ENCODE results near the gene LUZP2. TPM values are rescaled to one million over a fixed set of nuclear protein-coding genes. Genes with fewer than 3 reads are reported as not detected.

The LUZP2 gene
- total and polyA plus RNA-seq, 2 of the 8 experiments (the other 6 are each of a cell fraction or from before 2014, with no cell fraction given): 0.79 to 1.5 TPM

DNA sequence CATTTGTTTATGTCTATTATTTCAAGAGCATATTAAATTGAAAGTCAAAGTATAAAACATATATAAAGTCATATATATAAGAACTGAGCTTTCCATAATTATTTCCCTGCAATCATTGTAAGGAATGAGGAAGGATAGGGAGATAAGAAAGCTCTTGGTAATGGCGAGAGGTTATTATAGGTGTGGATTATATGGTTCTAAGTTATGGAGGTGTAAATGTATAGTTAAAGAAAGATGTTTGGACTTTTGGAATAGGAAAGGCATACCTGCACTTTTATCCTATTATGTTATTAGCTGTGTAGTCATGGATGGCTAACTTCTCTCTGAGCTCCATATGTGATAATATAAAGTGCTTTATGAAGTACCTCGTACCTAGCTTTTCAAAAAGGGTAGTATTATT is 127.6 kb downstream of the LUZP2 start:
- Histone ChIP-seq H3K27me3 (replicated peaks in 1 of 4; ENCODE audit: control insufficient read depth in 3 of 4, extremely low read depth in 1 of 4, insufficient read depth in 3 of 4, low read length in 3 of 4) (peaks cover 0 to 1% (median 0%) of the 10 kb centered on the region in 4 experiments; a peak in 1 of 7 replicates), H2BK12ac (ENCODE audit: low read depth, low read length) (no peak overlapping the region), H3K23me2 (ENCODE audit: low read depth, low read length) (no peaks in the 10 kb centered on the region), H3K56ac (replicated peaks; ENCODE audit: insufficient read length, low read depth, low read length) (no peak overlapping the region), H3K14ac (ENCODE audit: insufficient read length) (no peak overlapping the region), H3K4me3 (ENCODE audit: extremely low read depth in 1 of 4, insufficient read depth in 2 of 4, low read depth in 3 of 4, low read length in 4 of 4) (no peak overlapping the region), H2AFZ (ENCODE audit: low read length) (no peak overlapping the region), H3K36me3 (ENCODE audit: control insufficient read depth in 2 of 4, insufficient read depth in 4 of 4, low read length in 3 of 4) (no peaks in the 10 kb centered on the region), H2BK120ac (replicated peaks; ENCODE audit: low read depth, low read length) (no peak overlapping the region), H3K27ac (ENCODE audit: low read depth, low read length) (no peak overlapping the region), H3K4me2 (ENCODE audit: insufficient read depth in 1 of 2, low read depth in 2 of 2, low read length in 2 of 2) (no peak overlapping the region), H3K23ac (ENCODE audit: insufficient read length) (no peak overlapping the region), H2BK5ac (ENCODE audit: low read depth, low read length) (no peak overlapping the region), H2BK20ac (ENCODE audit: low read length) (no peak overlapping the region), H3K79me1 (ENCODE audit: low read depth, low read length) (no peaks in the 10 kb centered on the region), H3K18ac (ENCODE audit: extremely low read depth, low read length) (no peak overlapping the region), H4K5ac (ENCODE audit: insufficient read length, low read depth, low read length) (no peak overlapping the region), H4K20me1 (replicated peaks in 1 of 2; ENCODE audit: control insufficient read depth in 1 of 2, insufficient read depth in 2 of 2, low read length in 2 of 2) (no peaks in the 10 kb centered on the region), H3K4me1 (replicated peaks in 1 of 4; ENCODE audit: control insufficient read depth in 3 of 4, insufficient read depth in 4 of 4, low read length in 3 of 4) (peaks cover 0 to 3% (median 0%) of the 10 kb centered on the region in 4 experiments; a peak in 1 of 7 replicates), H3K9ac (replicated peaks in 1 of 4; ENCODE audit: extremely low read depth in 1 of 4, low read depth in 3 of 4, low read length in 3 of 4) (no peak overlapping the region), H4K8ac (ENCODE audit: extremely low read depth, insufficient read depth, low read length) (no peak overlapping the region), H3K4ac (replicated peaks; ENCODE audit: insufficient read length, low read depth, low read length) (no peak overlapping the region), H2BK15ac (ENCODE audit: low read length) (no peak overlapping the region), H3K9me3 (ENCODE audit: insufficient read depth in 2 of 2, low read depth in 1 of 2, low read length in 1 of 2) (no peaks in the 10 kb centered on the region), H3K79me2 (ENCODE audit: control insufficient read depth in 1 of 2, insufficient read depth in 2 of 2, low read length in 2 of 2) (no peaks in the 10 kb centered on the region), H2AK5ac (ENCODE audit: low read depth, low read length) (no peak overlapping the region), H4K91ac (replicated peaks; ENCODE audit: insufficient read length, low read length) (no peak overlapping the region)
- TF ChIP-seq, protein P1, sequence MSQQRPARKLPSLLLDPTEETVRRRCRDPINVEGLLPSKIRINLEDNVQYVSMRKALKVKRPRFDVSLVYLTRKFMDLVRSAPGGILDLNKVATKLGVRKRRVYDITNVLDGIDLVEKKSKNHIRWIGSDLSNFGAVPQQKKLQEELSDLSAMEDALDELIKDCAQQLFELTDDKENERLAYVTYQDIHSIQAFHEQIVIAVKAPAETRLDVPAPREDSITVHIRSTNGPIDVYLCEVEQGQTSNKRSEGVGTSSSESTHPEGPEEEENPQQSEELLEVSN (IDR thresholded peaks at IDR 0.05): no peak
- TF ChIP-seq EP300 (IDR thresholded peaks at IDR 0.05; ENCODE audit: borderline replicate concordance in 1 of 2, low read depth in 2 of 2, low read length in 2 of 2) (no peak), BCL11A (IDR thresholded peaks at IDR 0.05; ENCODE audit: low read depth in 2 of 2, low read length in 2 of 2) (no peak), CHD2 (IDR thresholded peaks at IDR 0.05; ENCODE audit: low read length) (no peak), CEBPB (IDR thresholded peaks at IDR 0.05; ENCODE audit: low read depth, low read length) (no peak), SRF (IDR thresholded peaks at IDR 0.05; ENCODE audit: low read depth, low read length) (no peak), NANOG (IDR thresholded peaks at IDR 0.05; ENCODE audit: insufficient read depth, low read depth, low read length, poor library complexity, severe bottlenecking) (no peak), GTF2F1 (IDR thresholded peaks at IDR 0.05; ENCODE audit: borderline replicate concordance, low read depth, low read length) (no peak), POU5F1 (IDR thresholded peaks at IDR 0.05; ENCODE audit: low read depth, low read length) (no peak)
- 85 to 100% methylated on average over 1 to 2 of the region's 2 CpGs for WGBS, 2 experiments (ENCODE audit: extremely low coverage in 1 of 2, insufficient coverage in 1 of 2, insufficient read length in 1 of 2, insufficient replicate concordance in 2 of 2, low coverage in 1 of 2, low lambda C conversion rate in 2 of 2, missing lambda C conversion rate in 1 of 2)
- ChIA-PET POLR2A (ENCODE audit: partially characterized antibody) (no interaction called here), CTCF (ENCODE audit: partially characterized antibody) (no interaction called here)
- no peak for DNase-seq (ENCODE audit: low read depth in 1 of 2, low spot score in 2 of 2)
- no peak for FAIRE-seq

All from H1 (cell line).